HepG2 (cell line): ENCODE measurements around the gene NUFIP2. TPM values are rescaled to one million over a fixed set of nuclear protein-coding genes. Genes with fewer than 3 reads are reported as not detected.

Experiments
- AGO2 ChIP-seq: fragments of 200-400 bp; formaldehyde crosslinking; optimal IDR thresholded peaks from 2 replicates; pipeline ENCODE3; 2017; ENCODE audit warnings: mild to moderate bottlenecking, low read depth, low read length, moderate library complexity
- HOXA3 ChIP-seq: sonication (generic); formaldehyde crosslinking; IDR thresholded peaks from 2 replicates; pipeline ENCODE4 v1.5.0; 2020; ENCODE audit warnings: missing genetic modification reagents
- NFATC3 ChIP-seq: sonication (generic); formaldehyde crosslinking; IDR thresholded peaks from 2 replicates; pipeline ENCODE4 v1.5.1; 2020; ENCODE audit warnings: mild to moderate bottlenecking, missing genetic modification reagents
- NFE2 ChIP-seq: sonication (generic); formaldehyde crosslinking; IDR thresholded peaks from 2 replicates; pipeline ENCODE4 v1.4.0; 2020; ENCODE audit warnings: missing genetic modification reagents
- NFKBIZ ChIP-seq: IDR thresholded peaks from 2 replicates; pipeline ENCODE4 v1.6.1; 2018; ENCODE audit warnings: missing genetic modification reagents, missing compliant biosample characterization
- SMARCE1 ChIP-seq: fragments of 450-650 bp; IDR thresholded peaks from 2 replicates; pipeline ENCODE4 v1.6.1; 2017; ENCODE audit warnings: borderline replicate concordance
- ZKSCAN8 ChIP-seq: IDR thresholded peaks from 2 replicates; pipeline ENCODE4 v1.6.1; 2016; ENCODE audit warnings: borderline replicate concordance, missing genetic modification reagents, missing compliant biosample characterization
- ZNF550 ChIP-seq: sonication (generic); formaldehyde crosslinking; IDR thresholded peaks from 2 replicates; pipeline ENCODE4 v1.4.0; 2020; ENCODE audit warnings: mild to moderate bottlenecking, missing genetic modification reagents, borderline replicate concordance
- ZNF747 ChIP-seq: sonication (generic); formaldehyde crosslinking; IDR thresholded peaks from 2 replicates; pipeline ENCODE4 v1.8.1; 2023; ENCODE audit warnings: missing genetic modification reagents, mild to moderate bottlenecking, borderline replicate concordance
- ZNF878 ChIP-seq: sonication (generic); formaldehyde crosslinking; IDR thresholded peaks from 2 replicates; pipeline ENCODE4 v1.8.1; 2023; ENCODE audit warnings: mild to moderate bottlenecking, missing genetic modification reagents, moderate library complexity
- polyA plus RNA-seq, 8 experiments: library from polyadenylated mRNA; depleted of rRNA in 3 of 8; stranded (reverse) in 7 of 8; unstranded in 1 of 8; fragments of >200 nt; fragmentation: Illumina TruSeq in 4 of 8; extraction: Trizol in 4 of 8; gene quantifications; 2 replicates each; pipeline versions ENCODE4 v1.2.1 to v1.2.3, GENCODE V29; 2011 to 2016; ENCODE audit warnings: low read depth in 4 of 8, missing spikeins in 1 of 8, mixed read lengths in 1 of 8; ENCODE audit not compliant: insufficient read depth in 1 of 8
- total RNA-seq, 5 experiments: library from RNA; depleted of rRNA; stranded (reverse); fragments of >200 nt; fragmentation: Illumina TruSeq; extraction: Trizol; gene quantifications; 2 replicates each; pipeline ENCODE4 v1.2.3, GENCODE V29; 2016; ENCODE audit warnings: low read depth in 1 of 5
- TF ChIP-seq, protein P1 (sequence below), 2 experiments: sonication (generic) in 1 of 2; formaldehyde crosslinking in 1 of 2; IDR thresholded peaks; 2 replicates each; pipeline versions ENCODE4 v1.5.1 to v1.6.1; 2011 to 2020; ENCODE audit warnings: borderline replicate concordance in 1 of 2, low read depth in 1 of 2, low read length in 1 of 2, mild to moderate bottlenecking in 1 of 2, missing genetic modification reagents in 1 of 2, moderate library complexity in 1 of 2
- TF ChIP-seq, protein P2 (sequence below): sonication (generic); formaldehyde crosslinking; conservative IDR thresholded peaks from 2 replicates; pipeline ENCODE4 v1.4.0; 2020; ENCODE audit warnings: missing genetic modification reagents
- TF ChIP-seq, protein P3 (sequence below): sonication (generic); formaldehyde crosslinking; IDR thresholded peaks from 2 replicates; pipeline ENCODE4 v1.4.0; 2020; ENCODE audit warnings: mild to moderate bottlenecking, missing genetic modification reagents
- TF ChIP-seq, protein P4 (sequence below): sonication (generic); formaldehyde crosslinking; IDR thresholded peaks from 2 replicates; pipeline ENCODE4 v1.8.0; 2022; ENCODE audit warnings: missing genetic modification reagents, low read depth, mild to moderate bottlenecking, borderline replicate concordance
- TF ChIP-seq, protein P5 (sequence below): sonication (generic); formaldehyde crosslinking; IDR thresholded peaks from 2 replicates; pipeline ENCODE4 v1.5.1; 2020; ENCODE audit warnings: mild to moderate bottlenecking, missing genetic modification reagents, borderline replicate concordance
- TF ChIP-seq, protein P6 (sequence below): sonication (generic); formaldehyde crosslinking; IDR thresholded peaks from 2 replicates; pipeline ENCODE4 v1.8.0; 2022; ENCODE audit warnings: mild to moderate bottlenecking, missing genetic modification reagents, moderate library complexity

NUFIP2 gene
- total and polyA plus RNA-seq, 2 of the 13 experiments (the other 11 are each of a cell fraction or from before 2014, with no cell fraction given), result 10.3 to 30.8 TPM

DNA sequence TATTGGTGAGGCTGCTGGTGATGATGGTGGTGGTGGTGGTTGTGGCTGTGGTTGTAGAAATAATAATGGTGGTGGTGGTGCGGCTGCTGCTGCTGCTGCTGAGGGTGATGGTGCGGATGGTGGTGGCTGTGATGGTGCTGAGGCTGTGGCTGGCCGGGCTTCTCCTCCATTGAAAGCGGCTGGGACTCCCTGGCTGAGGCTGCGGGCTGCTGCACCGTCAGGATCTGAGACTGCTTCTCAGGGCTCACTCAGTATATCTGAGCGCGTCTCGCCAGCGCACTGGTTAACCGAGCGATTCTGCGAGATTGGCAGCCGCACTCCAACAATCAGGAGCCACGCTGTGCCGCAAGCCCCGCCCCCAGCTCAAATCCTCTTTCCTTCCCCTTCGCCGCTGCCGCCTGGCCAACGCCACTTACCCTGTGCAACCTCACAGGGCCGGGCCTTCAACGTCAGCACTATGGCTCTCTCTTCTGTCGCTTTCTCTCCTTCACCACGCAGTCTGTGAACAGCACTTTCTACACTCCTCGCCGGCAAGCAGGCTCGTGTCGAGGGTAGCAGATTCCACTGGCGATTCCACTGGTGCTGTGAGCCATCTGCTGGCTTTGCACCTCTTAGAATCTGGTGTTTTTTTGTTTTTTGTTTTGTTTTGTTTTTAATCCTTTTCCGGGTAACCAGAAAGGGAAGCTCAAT, at the start of gene NUFIP2 (continued):
- TF ChIP-seq, protein P1, sequence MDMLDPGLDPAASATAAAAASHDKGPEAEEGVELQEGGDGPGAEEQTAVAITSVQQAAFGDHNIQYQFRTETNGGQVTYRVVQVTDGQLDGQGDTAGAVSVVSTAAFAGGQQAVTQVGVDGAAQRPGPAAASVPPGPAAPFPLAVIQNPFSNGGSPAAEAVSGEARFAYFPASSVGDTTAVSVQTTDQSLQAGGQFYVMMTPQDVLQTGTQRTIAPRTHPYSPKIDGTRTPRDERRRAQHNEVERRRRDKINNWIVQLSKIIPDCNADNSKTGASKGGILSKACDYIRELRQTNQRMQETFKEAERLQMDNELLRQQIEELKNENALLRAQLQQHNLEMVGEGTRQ (IDR thresholded peaks at IDR 0.05; ENCODE audit: low read depth, low read length), result no peak; the same call in 1 of the 2 replicates
- TF ChIP-seq, protein P1 (CRISPR knock-in tag; IDR thresholded peaks at IDR 0.05; ENCODE audit: borderline replicate concordance), result no peak
- TF ChIP-seq, protein P2, sequence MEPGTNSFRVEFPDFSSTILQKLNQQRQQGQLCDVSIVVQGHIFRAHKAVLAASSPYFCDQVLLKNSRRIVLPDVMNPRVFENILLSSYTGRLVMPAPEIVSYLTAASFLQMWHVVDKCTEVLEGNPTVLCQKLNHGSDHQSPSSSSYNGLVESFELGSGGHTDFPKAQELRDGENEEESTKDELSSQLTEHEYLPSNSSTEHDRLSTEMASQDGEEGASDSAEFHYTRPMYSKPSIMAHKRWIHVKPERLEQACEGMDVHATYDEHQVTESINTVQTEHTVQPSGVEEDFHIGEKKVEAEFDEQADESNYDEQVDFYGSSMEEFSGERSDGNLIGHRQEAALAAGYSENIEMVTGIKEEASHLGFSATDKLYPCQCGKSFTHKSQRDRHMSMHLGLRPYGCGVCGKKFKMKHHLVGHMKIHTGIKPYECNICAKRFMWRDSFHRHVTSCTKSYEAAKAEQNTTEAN (CRISPR knock-in tag), result peak; percentile 65; the same call in 1 of the 2 replicates
- 0 out of 2 replicates have a peak, but pooled peaks have one; percentile 38 for TF ChIP-seq NFATC3 (CRISPR knock-in tag)
- TF ChIP-seq, protein P3, sequence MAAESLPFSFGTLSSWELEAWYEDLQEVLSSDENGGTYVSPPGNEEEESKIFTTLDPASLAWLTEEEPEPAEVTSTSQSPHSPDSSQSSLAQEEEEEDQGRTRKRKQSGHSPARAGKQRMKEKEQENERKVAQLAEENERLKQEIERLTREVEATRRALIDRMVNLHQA (CRISPR knock-in tag), result no peak
- TF ChIP-seq, protein P4, sequence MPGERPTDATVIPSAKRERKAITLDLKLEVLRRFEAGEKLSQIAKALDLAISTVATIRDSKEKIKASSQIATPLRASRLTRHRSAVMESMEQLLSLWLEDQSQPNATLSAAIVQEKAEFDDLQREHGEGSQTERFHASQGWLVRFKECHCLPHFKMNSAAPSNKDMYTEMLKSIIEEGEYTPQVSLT, result no peak
- no peak for TF ChIP-seq ZNF550 (CRISPR knock-in tag)
- TF ChIP-seq NFE2, result no peak
- TF ChIP-seq AGO2, result no peak
- 0 out of 2 replicates have a peak, but pooled peaks have one; percentile 75 for TF ChIP-seq ZNF878
- TF ChIP-seq, protein P5, sequence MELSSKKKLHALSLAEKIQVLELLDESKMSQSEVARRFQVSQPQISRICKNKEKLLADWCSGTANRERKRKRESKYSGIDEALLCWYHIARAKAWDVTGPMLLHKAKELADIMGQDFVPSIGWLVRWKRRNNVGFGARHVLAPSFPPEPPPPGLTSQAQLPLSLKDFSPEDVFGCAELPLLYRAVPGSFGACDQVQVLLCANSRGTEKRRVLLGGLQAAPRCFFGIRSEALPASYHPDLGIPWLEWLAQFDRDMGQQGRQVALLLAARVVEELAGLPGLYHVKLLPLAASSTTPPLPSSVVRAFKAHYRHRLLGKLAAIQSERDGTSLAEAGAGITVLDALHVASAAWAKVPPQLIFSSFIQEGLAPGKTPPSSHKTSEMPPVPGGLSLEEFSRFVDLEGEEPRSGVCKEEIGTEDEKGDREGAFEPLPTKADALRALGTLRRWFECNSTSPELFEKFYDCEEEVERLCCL (CRISPR knock-in tag), result peak; percentile 88; the same call in 1 of the 2 replicates
- TF ChIP-seq SMARCE1, result no peak
- 0 out of 2 replicates have a peak, but pooled peaks have one; percentile 66 for TF ChIP-seq ZNF747 (CRISPR knock-in tag)
- TF ChIP-seq ZKSCAN8, result no peak; the same call in 1 of the 2 replicates
- TF ChIP-seq, protein P6, sequence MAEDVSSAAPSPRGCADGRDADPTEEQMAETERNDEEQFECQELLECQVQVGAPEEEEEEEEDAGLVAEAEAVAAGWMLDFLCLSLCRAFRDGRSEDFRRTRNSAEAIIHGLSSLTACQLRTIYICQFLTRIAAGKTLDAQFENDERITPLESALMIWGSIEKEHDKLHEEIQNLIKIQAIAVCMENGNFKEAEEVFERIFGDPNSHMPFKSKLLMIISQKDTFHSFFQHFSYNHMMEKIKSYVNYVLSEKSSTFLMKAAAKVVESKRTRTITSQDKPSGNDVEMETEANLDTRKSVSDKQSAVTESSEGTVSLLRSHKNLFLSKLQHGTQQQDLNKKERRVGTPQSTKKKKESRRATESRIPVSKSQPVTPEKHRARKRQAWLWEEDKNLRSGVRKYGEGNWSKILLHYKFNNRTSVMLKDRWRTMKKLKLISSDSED, result no peak
- TF ChIP-seq HOXA3 (CRISPR knock-in tag), result peak; percentile 97
- TF ChIP-seq NFKBIZ, result no peak; the same call in 1 of the 2 replicates
